Measurements from ENCODE around the gene GOLGA6A.
"Not testable (repeated sequence)": the region's sequence is repeated elsewhere in the genome, so short reads cannot be mapped to it uniquely, and the experiment has no call there.

Gene GOLGA6A

GRCh38 chr15:74082450-74082849, at the start of gene GOLGA6A:
Gene GOLGA6A, minus strand, starts transcription at chr15:74082550. Its CDS starts 41 bp downstream, at chr15:74082509.
- H3K4me3 ChIP-seq (replicated peaks; ENCODE audit: low read depth, low read length); DNase-seq (ENCODE audit: low read depth): not testable (repeated sequence)

GRCh38 chr15:74131628-74132413, 49.5 kb upstream of the GOLGA6A start:
- no peak for DNase-seq (ENCODE audit: low read depth)
- H3K4me3 ChIP-seq (replicated peaks; ENCODE audit: low read depth, low read length): no peak overlapping the region
- TF ChIP-seq, protein P1, sequence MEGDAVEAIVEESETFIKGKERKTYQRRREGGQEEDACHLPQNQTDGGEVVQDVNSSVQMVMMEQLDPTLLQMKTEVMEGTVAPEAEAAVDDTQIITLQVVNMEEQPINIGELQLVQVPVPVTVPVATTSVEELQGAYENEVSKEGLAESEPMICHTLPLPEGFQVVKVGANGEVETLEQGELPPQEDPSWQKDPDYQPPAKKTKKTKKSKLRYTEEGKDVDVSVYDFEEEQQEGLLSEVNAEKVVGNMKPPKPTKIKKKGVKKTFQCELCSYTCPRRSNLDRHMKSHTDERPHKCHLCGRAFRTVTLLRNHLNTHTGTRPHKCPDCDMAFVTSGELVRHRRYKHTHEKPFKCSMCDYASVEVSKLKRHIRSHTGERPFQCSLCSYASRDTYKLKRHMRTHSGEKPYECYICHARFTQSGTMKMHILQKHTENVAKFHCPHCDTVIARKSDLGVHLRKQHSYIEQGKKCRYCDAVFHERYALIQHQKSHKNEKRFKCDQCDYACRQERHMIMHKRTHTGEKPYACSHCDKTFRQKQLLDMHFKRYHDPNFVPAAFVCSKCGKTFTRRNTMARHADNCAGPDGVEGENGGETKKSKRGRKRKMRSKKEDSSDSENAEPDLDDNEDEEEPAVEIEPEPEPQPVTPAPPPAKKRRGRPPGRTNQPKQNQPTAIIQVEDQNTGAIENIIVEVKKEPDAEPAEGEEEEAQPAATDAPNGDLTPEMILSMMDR (IDR thresholded peaks at IDR 0.05; ENCODE audit: low read length, missing control alignments): no peak

GRCh38 chr15:74130849-74131627, 48.7 kb upstream of the GOLGA6A start:
- DNase-seq (ENCODE audit: low read depth): no peak
- H3K4me3 ChIP-seq (replicated peaks; ENCODE audit: low read depth, low read length): no peak overlapping the region
- TF ChIP-seq, protein P1 (IDR thresholded peaks at IDR 0.05; ENCODE audit: low read length, missing control alignments): no peak

DNA sequence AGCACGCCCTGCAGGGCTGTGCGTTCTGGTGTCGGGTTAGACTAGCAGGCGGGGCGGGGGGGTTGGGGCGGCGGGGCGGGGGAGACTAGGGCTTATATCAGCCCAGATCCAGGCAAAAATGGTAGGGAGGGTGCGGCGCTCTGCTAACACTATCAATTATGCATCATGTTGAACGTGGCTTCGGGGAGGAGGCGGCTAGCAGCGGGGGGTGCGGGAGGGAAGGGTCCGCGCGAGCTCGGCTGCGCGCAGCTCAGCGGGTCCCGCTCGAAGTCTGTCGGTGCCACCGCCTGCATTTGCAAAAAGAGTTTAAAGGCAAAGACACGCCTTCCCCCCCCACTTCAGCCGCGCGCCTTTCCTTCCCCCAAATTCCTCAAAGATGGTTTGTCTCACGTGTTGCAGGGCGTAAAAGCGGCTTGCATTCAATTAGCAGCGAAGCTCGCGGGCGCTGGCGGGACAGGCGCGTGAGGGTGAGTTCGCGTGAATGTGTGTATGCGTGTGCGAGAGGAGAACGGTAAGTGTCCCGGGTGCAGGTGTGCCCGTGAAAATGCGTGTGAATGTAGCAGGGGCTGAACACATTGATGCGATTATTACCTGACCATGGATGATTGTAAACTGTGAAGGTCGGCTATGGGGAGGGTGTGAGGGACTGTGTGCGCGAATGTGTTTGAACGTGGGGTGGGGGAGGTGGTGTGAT, 48.0 kb upstream of the GOLGA6A start, which contains the start of gene ISLR2:
TSS of gene ISLR2 (plus strand) at position 432 of the 694 bp plus-strand sequence. CDS start 2,169 bp downstream, outside the sequence.
- H3K4me3 ChIP-seq (replicated peaks; ENCODE audit: low read depth, low read length): no peak within 1 kb of the TSS
- no peak for DNase-seq (ENCODE audit: low read depth)
- TF ChIP-seq, protein P1 (IDR thresholded peaks at IDR 0.05; ENCODE audit: low read length, missing control alignments): no peak

DNA sequence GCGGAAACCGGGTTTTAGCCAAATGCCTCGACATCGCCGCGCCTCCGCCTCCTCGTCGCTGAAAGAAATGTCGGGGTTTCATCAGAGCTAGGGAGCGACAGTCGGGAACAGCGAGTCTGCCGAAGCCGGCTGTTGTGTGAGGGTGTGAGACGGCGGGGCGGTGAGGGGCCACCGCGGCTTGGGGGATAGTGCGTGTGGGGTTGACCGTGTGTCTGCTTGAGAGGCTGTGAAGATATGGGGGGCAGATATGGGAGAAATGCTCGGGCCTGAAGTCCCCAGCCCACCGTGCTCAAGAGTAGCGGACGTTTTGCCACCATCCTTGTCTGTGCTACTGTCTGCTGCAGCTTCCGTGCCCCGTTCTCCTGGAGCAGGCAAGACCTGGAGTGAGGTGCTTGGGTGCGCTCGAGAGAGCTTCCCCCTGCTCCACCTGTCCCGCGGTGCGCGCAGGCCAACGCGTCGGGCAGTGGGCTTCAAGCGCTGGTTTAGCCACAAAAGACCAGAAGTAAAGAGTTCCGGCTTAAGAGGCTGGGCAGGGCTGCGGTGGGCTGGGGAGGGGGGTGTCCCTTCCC, 47.3 kb upstream of the GOLGA6A start:
- TF ChIP-seq, protein P1 (IDR thresholded peaks at IDR 0.05; ENCODE audit: low read length, missing control alignments): no peak
- no peak for DNase-seq (ENCODE audit: low read depth)

DNA sequence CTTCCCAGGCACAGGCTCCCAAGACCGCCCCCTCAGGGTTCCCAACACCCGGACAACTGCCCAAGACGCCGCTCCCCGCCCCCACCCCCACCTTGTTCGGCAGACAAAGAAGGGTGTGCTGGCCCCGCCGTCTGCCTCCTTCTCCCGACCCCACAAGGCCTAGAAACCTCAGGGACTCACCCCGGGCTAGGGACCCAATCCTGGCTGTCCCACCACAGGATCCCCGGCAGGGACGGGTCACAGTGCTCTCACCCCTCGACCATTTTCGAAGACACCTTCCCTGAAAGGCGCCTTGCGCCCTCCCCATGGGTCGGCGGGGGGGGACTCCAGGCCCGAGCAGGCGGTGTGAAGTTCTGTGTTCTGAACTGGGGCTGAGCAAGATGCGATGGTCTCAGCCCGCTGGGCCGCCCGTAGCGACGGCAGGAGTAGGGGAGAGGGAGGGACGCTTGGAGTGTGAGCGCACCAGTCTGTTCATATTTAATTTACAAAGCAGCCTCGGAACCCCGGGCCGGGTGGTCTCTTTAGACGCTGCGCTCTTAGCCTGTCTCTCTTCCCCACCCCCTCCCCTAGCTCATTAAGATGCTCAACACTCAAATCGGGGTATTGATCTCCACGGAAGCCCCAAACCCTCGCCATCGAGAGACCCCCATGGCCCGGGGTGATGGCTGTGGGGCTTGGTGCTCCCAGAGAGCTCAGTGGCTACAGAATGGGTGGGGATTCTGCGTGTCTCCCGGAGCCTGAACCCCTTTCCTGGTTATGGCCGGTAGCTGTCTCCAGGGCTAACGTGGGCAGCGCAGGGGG, 46.6 kb upstream of the GOLGA6A start:
- no peak for DNase-seq (ENCODE audit: low read depth)
- TF ChIP-seq, protein P1 (IDR thresholded peaks at IDR 0.05; ENCODE audit: low read length, missing control alignments): no peak
- H3K4me3 ChIP-seq (replicated peaks; ENCODE audit: low read depth, low read length): no peak overlapping the region

More for the DNA sequence above, 47.3 kb upstream of the GOLGA6A start:
- H3K4me3 ChIP-seq (replicated peaks; ENCODE audit: low read depth, low read length): no peak overlapping the region
